Spleen (tissue), 11 donors: ENCODE data around the gene PRSS2. TPM values are rescaled to one million over a fixed set of nuclear protein-coding genes. Genes with fewer than 3 reads are reported as not detected.

Source experiments
- DNase-seq: peaks from one replicate; pipeline ENCODE4 v3.0.0-alpha.2; 2020
- H3K27ac ChIP-seq, 8 donors: fragments of 200-600 bp; sonication (generic) in 7 of 8; 1 replicate in 4 of 8; 2 replicates in 4 of 8; pipeline versions ENCODE4 v1.5.0 to v1.8.0; 2016 to 2021; ENCODE audit warnings: inconsistent platforms in 4 of 8, mild to moderate bottlenecking in 4 of 8, moderate library complexity in 1 of 8
- H3K27me3 ChIP-seq, 7 donors: fragments of 200-600 bp; sonication (generic) in 6 of 7; replicated peaks in 1 of 7; 1 replicate in 4 of 7; 2 replicates in 3 of 7; pipeline versions ENCODE4 v1.5.0 to v1.8.0; 2016 to 2021; ENCODE audit warnings: inconsistent platforms in 3 of 7, mild to moderate bottlenecking in 1 of 7
- H3K36me3 ChIP-seq, 6 donors: fragments of 200-600 bp; sonication (generic) in 5 of 6; 1 replicate in 4 of 6; 2 replicates in 2 of 6; pipeline versions ENCODE4 v1.5.0 to v1.8.0; 2016 to 2021; ENCODE audit warnings: inconsistent platforms in 2 of 6
- H3K4me1 ChIP-seq, 6 donors: fragments of 200-600 bp; sonication (generic) in 5 of 6; 1 replicate in 3 of 6; 2 replicates in 3 of 6; pipeline versions ENCODE4 v1.5.0 to v1.8.0; 2016 to 2021; ENCODE audit warnings: inconsistent platforms in 3 of 6
- H3K4me3 ChIP-seq, 8 donors: fragments of 200-600 bp; sonication (generic) in 7 of 8; 1 replicate in 4 of 8; 2 replicates in 4 of 8; pipeline versions ENCODE4 v1.5.0 to v1.8.0; 2016 to 2021; ENCODE audit warnings: inconsistent platforms in 4 of 8, mild to moderate bottlenecking in 4 of 8, moderate library complexity in 2 of 8
- H3K9me3 ChIP-seq, 8 donors: fragments of 200-600 bp; sonication (generic) in 7 of 8; 1 replicate in 4 of 8; 2 replicates in 4 of 8; pipeline versions ENCODE4 v1.5.0 to v1.8.0; 2016 to 2021; ENCODE audit warnings: inconsistent platforms in 4 of 8
- CTCF ChIP-seq, 11 experiments: fragments of 200-600 bp in 7 of 11; fragments of 450-650 bp in 4 of 11; sonication (generic) in 4 of 11; IDR thresholded peaks in 8 of 11; conservative IDR thresholded peaks in 3 of 11; 1 replicate in 7 of 11; 2 replicates in 4 of 11; pipeline versions ENCODE4 v1.4.0 to v1.8.0; 2016 to 2021; ENCODE audit warnings: antibody characterized with exemption in 11 of 11, inconsistent platforms in 4 of 11, mild to moderate bottlenecking in 1 of 11
- POLR2A ChIP-seq, 3 donors: fragments of 450-650 bp; IDR thresholded peaks; one replicate each; pipeline ENCODE4 v1.5.1; 2017; ENCODE audit warnings: antibody characterized with exemption in 3 of 3, mild to moderate bottlenecking in 1 of 3
- POLR2AphosphoS5 ChIP-seq, 3 donors: sonication (generic); formaldehyde crosslinking; IDR thresholded peaks; one replicate each; pipeline ENCODE4 v1.5.1; 2017; ENCODE audit warnings: antibody characterized with exemption in 3 of 3
- WGBS, 5 donors: extraction: QIAGEN DNeasy Blood & Tissue Kit in 3 of 5; methylation state at CpG; one replicate each; pipeline versions ENCODE4 v1.1.5 to v1.1.7; 2013 to 2018; 5-methylcytosine and 5-hydroxymethylcytosine counted together
- intact Hi-C: fragments of 100-400 bp; cut with DNase I; formaldehyde crosslinking; loops from one replicate; pipeline ENCODE4 v1.15.0; 2023; ENCODE audit warnings: low total_unique reads
- polyA plus RNA-seq, 3 donors: library from polyadenylated mRNA; stranded (reverse); fragments of 200-250 nt; gene quantifications; one replicate each; pipeline ENCODE4 v1.2.1, GENCODE V29; 2013
- total RNA-seq, 7 donors: library from RNA; depleted of rRNA in 3 of 7; stranded (reverse); fragments of >200 nt in 3 of 7; fragmentation: NEBNext Ultra II Directional in 4 of 7; extraction: Animal tissue kit (Norgen Biotek cat#: 25700) in 4 of 7; gene quantifications; one replicate each; pipeline versions ENCODE4 v1.1.0 to v1.2.1, GENCODE V29; 2016 to 2021
- donor health status: healthy with polysubstance abuse.
- donor health status: DM: no; HTN: no; CAD: no; lungs with moderate emphysema.
- donor health status: DM: no; HTN: no; CAD: no.
- donor health status: Bipolar disorder and iron deficiency.
- donor health status: healthy.
- donor health status: DM: no; HTN: no; CAD: no.
- donor health status: DM: yes; HTN: yes; CAD: no.

The PRSS2 gene
- total and polyA plus RNA-seq, 10 donors, result 1.1 to 14.5 (median 2.6) TPM; not detected in 4

DNA sequence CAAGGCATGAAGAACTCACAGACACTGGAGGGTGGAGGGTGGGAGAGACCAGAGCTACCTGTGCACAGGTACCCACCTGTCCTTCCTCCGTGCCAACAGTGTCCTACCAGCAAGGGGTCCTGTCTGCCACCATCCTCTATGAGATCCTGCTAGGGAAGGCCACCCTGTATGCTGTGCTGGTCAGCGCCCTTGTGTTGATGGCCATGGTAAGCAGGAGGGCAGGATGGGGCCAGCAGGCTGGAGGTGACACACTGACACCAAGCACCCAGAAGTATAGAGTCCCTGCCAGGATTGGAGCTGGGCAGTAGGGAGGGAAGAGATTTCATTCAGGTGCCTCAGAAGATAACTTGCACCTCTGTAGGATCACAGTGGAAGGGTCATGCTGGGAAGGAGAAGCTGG lies 21.8 kb downstream of the PRSS2 start:
- Histone ChIP-seq H3K27me3 (peaks cover 0 to 25% (median 16%) of the 10 kb centered on the region in 7 donors), H3K4me1 (peaks cover 0 to 67% (median 28%) of the 10 kb centered on the region in 6 donors), H3K4me3 (peak overlapping the region in 1 of 8 donors; percentile 2), H3K9me3 (no peaks in the 10 kb centered on the region), H3K36me3 (no peaks in the 10 kb centered on the region), H3K27ac (peak overlapping the region in 6 of 8 donors; percentile 26 to 97 (median 62))
- no peak for DNase-seq
- intact Hi-C loops, result no loop called here
- WGBS, 5 donors, result 76 to 97% (median 91%) methylated on average over 1 to 2 of the region's 2 CpGs
- TF ChIP-seq POLR2A (IDR thresholded peaks at IDR 0.05), result no peak
- no peak for TF ChIP-seq POLR2AphosphoS5 (IDR thresholded peaks at IDR 0.05)
- TF ChIP-seq CTCF (IDR thresholded peaks at IDR 0.05 in 8 of 11, conservative IDR thresholded peaks at IDR 0.05 in 3 of 11), result no peak

GRCh38 chr7:142793156-142793555 lies 22.4 kb downstream of the PRSS2 start:
- H3K27ac ChIP-seq, result peak overlapping the region in 4 of 8 donors; percentile 78 to 98 (median 96)
- TF ChIP-seq POLR2A (IDR thresholded peaks at IDR 0.05) (no peak), CTCF (IDR thresholded peaks at IDR 0.05 in 8 of 11, conservative IDR thresholded peaks at IDR 0.05 in 3 of 11) (no peak), POLR2AphosphoS5 (IDR thresholded peaks at IDR 0.05) (no peak)
- H3K4me3 ChIP-seq, result no peak overlapping the region
- 76 to 87% (median 83%) methylated on average over 5 of the region's 5 CpGs for WGBS, 5 donors
- DNase-seq, result no peak
- no peaks in the 10 kb centered on the region for H3K36me3 ChIP-seq
- peaks cover 0 to 71% (median 29%) of the 10 kb centered on the region in 6 donors for H3K4me1 ChIP-seq
- intact Hi-C loops, result no loop called here
- peaks cover 0 to 31% (median 16%) of the 10 kb centered on the region in 7 donors for H3K27me3 ChIP-seq
- H3K9me3 ChIP-seq, result no peaks in the 10 kb centered on the region

DNA sequence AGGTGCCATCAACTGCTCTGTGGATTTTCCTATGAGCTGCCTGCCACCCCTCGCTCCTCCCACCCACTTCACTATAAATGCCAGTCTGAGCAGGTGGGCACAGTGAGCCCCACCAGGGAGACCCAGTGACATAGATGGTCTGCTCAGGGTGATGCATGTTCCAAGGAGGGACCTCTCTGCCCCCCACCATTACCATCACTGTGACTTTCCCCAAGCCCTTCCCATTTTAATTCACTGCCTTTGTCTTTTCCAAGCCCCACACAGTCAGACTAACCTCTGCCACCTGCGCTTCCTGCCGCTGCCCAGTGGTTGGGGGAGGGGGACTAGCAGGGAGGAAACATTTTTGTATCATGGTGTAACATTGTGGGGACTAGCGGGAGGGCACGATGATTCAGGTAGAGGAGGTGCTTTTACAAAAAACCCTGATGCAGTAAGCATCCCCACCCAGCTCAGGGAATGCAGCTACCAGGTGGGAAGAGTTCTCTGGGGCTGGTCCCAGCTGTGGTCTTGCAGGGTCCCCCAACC lies 24.6 kb downstream of the PRSS2 start:
- H3K4me1 ChIP-seq, result peaks cover 0 to 91% (median 32%) of the 10 kb centered on the region in 6 donors
- intact Hi-C loops, result no loop called here
- peaks cover 0 to under 1% (median 0%) of the 10 kb centered on the region in 6 donors for H3K36me3 ChIP-seq
- peak overlapping the region; percentile 91 to 98 (median 94) for H3K27ac ChIP-seq
- TF ChIP-seq POLR2AphosphoS5 (IDR thresholded peaks at IDR 0.05) (peak in 2 of 3 donors; percentile 63 to 71), POLR2A (IDR thresholded peaks at IDR 0.05) (peak in 2 of 3 donors; percentile 16 to 18), CTCF (IDR thresholded peaks at IDR 0.05 in 8 of 11, conservative IDR thresholded peaks at IDR 0.05 in 3 of 11) (no peak)
- peaks cover 0 to 43% (median 16%) of the 10 kb centered on the region in 7 donors for H3K27me3 ChIP-seq
- 23 to 42% (median 29%) methylated on average over 5 of the region's 5 CpGs for WGBS, 5 donors
- peak; percentile 91 for DNase-seq
- peak overlapping the region in 5 of 8 donors; percentile 37 to 77 (median 45) for H3K4me3 ChIP-seq
- H3K9me3 ChIP-seq, result no peaks in the 10 kb centered on the region

DNA sequence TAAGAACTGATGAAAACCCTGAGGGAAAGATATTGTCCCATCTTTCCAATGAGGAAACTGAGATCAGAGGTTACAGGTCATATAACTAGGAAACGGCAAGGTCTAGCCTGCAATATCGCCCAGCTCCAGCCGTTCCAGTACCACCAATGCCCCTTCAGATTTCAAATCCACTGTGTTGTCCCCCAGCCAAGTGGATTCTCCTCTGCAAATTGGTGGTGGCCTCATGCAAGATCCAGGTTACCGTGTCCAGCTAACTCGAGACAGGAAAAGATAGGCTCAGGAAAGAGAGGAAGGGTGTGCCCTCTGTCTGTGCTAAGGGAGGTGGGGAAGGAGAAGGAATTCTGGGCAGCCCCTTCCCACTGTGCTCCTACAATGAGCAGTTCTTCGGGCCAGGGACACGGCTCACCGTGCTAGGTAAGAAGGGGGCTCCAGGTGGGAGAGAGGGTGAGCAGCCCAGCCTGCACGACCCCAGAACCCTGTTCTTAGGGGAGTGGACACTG lies 25.3 kb downstream of the PRSS2 start:
- 20 to 39% (median 35%) methylated on average over 9 of the region's 9 CpGs for WGBS, 5 donors
- TF ChIP-seq CTCF (IDR thresholded peaks at IDR 0.05 in 8 of 11, conservative IDR thresholded peaks at IDR 0.05 in 3 of 11) (no peak), POLR2AphosphoS5 (IDR thresholded peaks at IDR 0.05) (no peak), POLR2A (IDR thresholded peaks at IDR 0.05) (no peak)
- peak overlapping the region; percentile 91 to 98 (median 94) for H3K27ac ChIP-seq
- no peak for DNase-seq
- peaks cover 0 to 43% (median 16%) of the 10 kb centered on the region in 7 donors for H3K27me3 ChIP-seq
- intact Hi-C loops, result no loop called here
- H3K4me3 ChIP-seq, result peak overlapping the region; percentile 30 to 77 (median 40)
- no peaks in the 10 kb centered on the region for H3K9me3 ChIP-seq
- peaks cover 0 to 93% (median 34%) of the 10 kb centered on the region in 6 donors for H3K4me1 ChIP-seq
- peaks cover 0 to 7% (median 0%) of the 10 kb centered on the region in 6 donors for H3K36me3 ChIP-seq
